ENCODE measurements around the gene SACM1L. TPM values are rescaled to one million over a fixed set of nuclear protein-coding genes. Genes with fewer than 3 reads are reported as not detected.

The SACM1L gene
- total and polyA plus RNA-seq, 7 experiments from 2014 or later, result 21.1 to 93.8 (median 69.6) TPM

DNA sequence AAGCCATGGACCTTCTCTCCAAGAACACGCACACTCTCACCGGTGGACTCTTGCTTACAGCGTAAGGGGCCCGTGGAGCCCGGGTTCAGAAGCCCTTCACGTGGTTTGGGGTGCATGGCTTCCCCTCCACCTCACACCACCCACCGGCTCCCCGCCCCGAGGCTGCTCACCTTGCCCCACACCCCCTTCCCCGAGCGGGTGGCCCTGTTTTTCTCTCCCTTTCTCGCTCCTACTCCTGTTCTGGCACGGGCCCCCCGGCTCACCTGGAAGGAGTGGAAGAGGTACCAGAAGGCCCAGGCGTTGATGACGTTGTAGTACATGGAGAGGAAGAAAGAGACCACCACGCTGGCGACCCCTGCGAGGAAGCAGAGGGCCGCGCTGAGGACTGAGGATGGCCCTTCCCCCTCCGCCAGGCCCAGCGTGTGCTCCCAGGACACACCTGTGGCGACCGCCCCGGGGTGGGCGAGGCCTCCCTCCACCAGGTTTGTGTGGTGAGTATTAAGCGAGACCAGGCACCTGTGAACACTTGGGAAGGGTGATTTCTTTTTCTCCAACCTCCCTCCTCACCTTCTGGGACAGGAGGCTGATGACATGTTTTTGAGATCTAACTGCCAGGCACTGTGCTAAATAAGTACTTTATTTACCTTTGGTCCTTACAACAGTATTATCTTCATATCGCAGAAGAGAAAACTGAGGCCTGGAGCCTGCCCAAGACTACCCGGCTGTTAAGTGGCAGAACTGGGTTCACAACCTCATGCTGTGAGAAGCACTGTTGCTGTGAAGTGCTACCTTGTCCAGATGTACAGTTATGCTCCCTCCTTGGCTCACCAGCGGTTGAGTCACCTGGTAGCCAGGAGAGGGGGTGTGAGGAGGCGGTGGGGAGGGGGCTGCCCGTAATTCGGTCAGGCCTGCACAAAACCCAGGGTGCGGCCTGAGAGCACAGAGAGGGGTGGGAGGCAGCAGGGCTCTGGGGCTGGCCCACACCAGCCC, 90.8 kb downstream of the SACM1L start:
- Mint-ChIP-seq H3K4me3 (no peak overlapping the region), H3K36me3 (no peaks in the 10 kb centered on the region), H3K27ac (no peak overlapping the region), H3K9me3 (peaks cover 0 to 13% (median 0%) of the 10 kb centered on the region in 11 donors), H3K27me3 (peaks cover 0 to 5% (median 0%) of the 10 kb centered on the region in 5 donors), H3K4me1 (no peaks in the 10 kb centered on the region)
- H3K9me3 ChIP-seq (ENCODE audit: control insufficient read depth in 2 of 3, low read length in 3 of 3), result no peaks in the 10 kb centered on the region
- ChIA-PET CTCF (no interaction called here), POLR2A (no interaction called here)
- intact Hi-C loops (cut with micrococcal nuclease), result no loop called here
- H3K4me3 ChIP-seq (ENCODE audit: low read length), result no peak overlapping the region
- H3K4me1 ChIP-seq (ENCODE audit: control insufficient read depth in 2 of 2, insufficient read depth in 2 of 2, low read length in 2 of 2), result no peaks in the 10 kb centered on the region
- H3K27me3 ChIP-seq (ENCODE audit: control insufficient read depth in 2 of 2, insufficient read depth in 2 of 2, low read length in 2 of 2), result no peaks in the 10 kb centered on the region
- ATAC-seq, result no peak
- DNase-seq, result no peak
- no peaks in the 10 kb centered on the region for H3K36me3 ChIP-seq (ENCODE audit: control insufficient read depth in 2 of 3, insufficient read depth in 3 of 3, low read length in 3 of 3)
- H3K27ac ChIP-seq (ENCODE audit: low read depth, low read length), result no peak overlapping the region

DNA sequence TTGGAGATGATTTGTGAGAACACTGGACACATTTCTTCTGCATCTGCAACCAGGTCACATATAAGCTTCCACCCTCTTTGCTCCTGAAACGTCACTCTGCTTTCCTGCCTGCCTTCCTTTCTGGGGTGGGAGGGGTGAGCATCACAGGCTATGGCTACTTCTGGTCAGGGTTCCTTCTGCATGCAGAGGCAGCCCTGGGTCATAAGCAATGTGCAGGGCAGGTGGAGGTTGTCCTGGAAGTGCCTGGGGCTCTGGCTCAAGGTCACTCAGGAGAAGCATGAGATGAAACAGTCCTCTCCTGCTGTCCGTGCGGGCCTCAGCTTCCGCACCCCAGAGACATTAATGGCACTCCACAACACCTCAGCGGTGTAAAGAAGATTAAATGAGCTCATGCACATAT, 92.1 kb downstream of the SACM1L start:
- intact Hi-C loops (cut with micrococcal nuclease), result no loop called here
- ChIA-PET CTCF (no interaction called here), POLR2A (no interaction called here)
- ATAC-seq, result no peak
- H3K4me3 Mint-ChIP-seq, result no peak overlapping the region
- Histone ChIP-seq H3K36me3 (ENCODE audit: control insufficient read depth in 2 of 3, insufficient read depth in 3 of 3, low read length in 3 of 3) (no peaks in the 10 kb centered on the region), H3K27me3 (ENCODE audit: control insufficient read depth in 2 of 2, insufficient read depth in 2 of 2, low read length in 2 of 2) (no peaks in the 10 kb centered on the region), H3K4me3 (ENCODE audit: low read length) (no peak overlapping the region), H3K9me3 (ENCODE audit: control insufficient read depth in 2 of 3, low read length in 3 of 3) (no peaks in the 10 kb centered on the region), H3K4me1 (ENCODE audit: control insufficient read depth in 2 of 2, insufficient read depth in 2 of 2, low read length in 2 of 2) (no peaks in the 10 kb centered on the region), H3K27ac (ENCODE audit: low read depth, low read length) (no peak overlapping the region)
- DNase-seq, result no peak
- H3K27ac Mint-ChIP-seq, result peak overlapping the region in 1 of 9 donors; percentile 15
- no peaks in the 10 kb centered on the region for H3K4me1 Mint-ChIP-seq
- H3K9me3 Mint-ChIP-seq, result peaks cover 0 to 20% (median 0%) of the 10 kb centered on the region in 11 donors
- no peaks in the 10 kb centered on the region for H3K36me3 Mint-ChIP-seq
- peaks cover 0 to 11% (median 0%) of the 10 kb centered on the region in 5 donors for H3K27me3 Mint-ChIP-seq

DNA sequence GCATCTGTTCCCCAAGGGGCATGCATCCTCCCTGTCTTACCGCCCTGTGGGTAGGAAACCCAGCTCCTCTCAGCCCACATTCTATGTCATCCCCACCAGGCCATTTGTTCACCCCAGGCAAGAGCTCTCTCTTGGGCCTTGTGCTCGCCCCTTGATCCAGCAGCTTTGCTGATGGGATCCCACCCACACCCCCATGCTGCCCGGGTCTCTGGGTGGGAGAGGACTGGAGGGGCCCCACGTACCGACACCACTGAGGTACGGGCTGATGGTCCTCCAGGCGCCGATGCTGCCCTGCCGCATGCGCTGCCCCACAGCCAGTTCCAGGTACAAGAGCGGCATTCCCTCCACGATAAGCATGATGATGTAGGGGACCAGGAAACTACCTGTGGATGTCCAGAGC, 92.6 kb downstream of the SACM1L start:
- intact Hi-C loops (cut with micrococcal nuclease), result no loop called here
- Mint-ChIP-seq H3K4me3 (no peak overlapping the region), H3K27me3 (peaks cover 0 to 15% (median 0%) of the 10 kb centered on the region in 5 donors), H3K9me3 (peaks cover 0 to 20% (median 0%) of the 10 kb centered on the region in 11 donors), H3K36me3 (no peaks in the 10 kb centered on the region), H3K27ac (no peak overlapping the region), H3K4me1 (no peaks in the 10 kb centered on the region)
- CTCF ChIA-PET, result interaction anchor here (0.5 kb wide), 1 partner anchor 82 kb away, joined by 3 read pairs; no protein-coding TSS in a partner anchor
- Histone ChIP-seq H3K9me3 (ENCODE audit: control insufficient read depth in 2 of 3, low read length in 3 of 3) (no peaks in the 10 kb centered on the region), H3K36me3 (ENCODE audit: control insufficient read depth in 2 of 3, insufficient read depth in 3 of 3, low read length in 3 of 3) (no peaks in the 10 kb centered on the region), H3K4me1 (ENCODE audit: control insufficient read depth in 2 of 2, insufficient read depth in 2 of 2, low read length in 2 of 2) (no peaks in the 10 kb centered on the region), H3K4me3 (ENCODE audit: low read length) (no peak overlapping the region), H3K27me3 (ENCODE audit: control insufficient read depth in 2 of 2, insufficient read depth in 2 of 2, low read length in 2 of 2) (no peaks in the 10 kb centered on the region), H3K27ac (ENCODE audit: low read depth, low read length) (no peak overlapping the region)
- no peak for DNase-seq
- POLR2A ChIA-PET, result no interaction called here
- ATAC-seq, result no peak

- ChIA-PET POLR2A (no interaction called here), CTCF (interaction anchor here (0.5 kb wide), 1 partner anchor 82 kb away, joined by 3 read pairs; no protein-coding TSS in a partner anchor)
- no peaks in the 10 kb centered on the region for H3K4me1 Mint-ChIP-seq
Measured at GRCh38 chr3:45782381-45782780, 93.2 kb downstream of the SACM1L start.

GRCh38 chr3:45783667-45784066, 94.5 kb downstream of the SACM1L start:
- intact Hi-C loops (cut with micrococcal nuclease), result no loop called here
- Mint-ChIP-seq H3K4me1 (no peaks in the 10 kb centered on the region), H3K36me3 (no peaks in the 10 kb centered on the region), H3K27me3 (peaks cover 0 to 24% (median 0%) of the 10 kb centered on the region in 5 donors), H3K27ac (no peak overlapping the region), H3K4me3 (no peak overlapping the region), H3K9me3 (peaks cover 0 to 22% (median 1%) of the 10 kb centered on the region in 11 donors)
- Histone ChIP-seq H3K4me3 (ENCODE audit: low read length) (no peak overlapping the region), H3K4me1 (ENCODE audit: control insufficient read depth in 2 of 2, insufficient read depth in 2 of 2, low read length in 2 of 2) (no peaks in the 10 kb centered on the region), H3K9me3 (ENCODE audit: control insufficient read depth in 2 of 3, low read length in 3 of 3) (no peaks in the 10 kb centered on the region), H3K27me3 (ENCODE audit: control insufficient read depth in 2 of 2, insufficient read depth in 2 of 2, low read length in 2 of 2) (no peaks in the 10 kb centered on the region), H3K36me3 (ENCODE audit: control insufficient read depth in 2 of 3, insufficient read depth in 3 of 3, low read length in 3 of 3) (no peaks in the 10 kb centered on the region), H3K27ac (ENCODE audit: low read depth, low read length) (no peak overlapping the region)
- DNase-seq (no peak), ATAC-seq (no peak)
- CTCF ChIA-PET, result interaction anchor here (0.6 kb wide), 1 partner anchor 29 kb away, joined by 4 read pairs; no protein-coding TSS in a partner anchor
- POLR2A ChIA-PET, result no interaction called here

More at GRCh38 chr3:45782381-45782780, 93.2 kb downstream of the SACM1L start:
- intact Hi-C loops (cut with micrococcal nuclease), result no loop called here
- Histone ChIP-seq H3K27me3 (ENCODE audit: control insufficient read depth in 2 of 2, insufficient read depth in 2 of 2, low read length in 2 of 2) (no peaks in the 10 kb centered on the region), H3K27ac (ENCODE audit: low read depth, low read length) (no peak overlapping the region), H3K4me1 (ENCODE audit: control insufficient read depth in 2 of 2, insufficient read depth in 2 of 2, low read length in 2 of 2) (no peaks in the 10 kb centered on the region), H3K4me3 (ENCODE audit: low read length) (no peak overlapping the region), H3K36me3 (ENCODE audit: control insufficient read depth in 2 of 3, insufficient read depth in 3 of 3, low read length in 3 of 3) (no peaks in the 10 kb centered on the region), H3K9me3 (ENCODE audit: control insufficient read depth in 2 of 3, low read length in 3 of 3) (no peaks in the 10 kb centered on the region)
- no peak for ATAC-seq
- H3K4me3 Mint-ChIP-seq, result no peak overlapping the region
- no peak for DNase-seq
- H3K9me3 Mint-ChIP-seq, result peaks cover 0 to 20% (median 0%) of the 10 kb centered on the region in 11 donors
- H3K36me3 Mint-ChIP-seq, result no peaks in the 10 kb centered on the region
- H3K27me3 Mint-ChIP-seq, result peaks cover 0 to 20% (median 0%) of the 10 kb centered on the region in 5 donors
- no peak overlapping the region for H3K27ac Mint-ChIP-seq

DNA sequence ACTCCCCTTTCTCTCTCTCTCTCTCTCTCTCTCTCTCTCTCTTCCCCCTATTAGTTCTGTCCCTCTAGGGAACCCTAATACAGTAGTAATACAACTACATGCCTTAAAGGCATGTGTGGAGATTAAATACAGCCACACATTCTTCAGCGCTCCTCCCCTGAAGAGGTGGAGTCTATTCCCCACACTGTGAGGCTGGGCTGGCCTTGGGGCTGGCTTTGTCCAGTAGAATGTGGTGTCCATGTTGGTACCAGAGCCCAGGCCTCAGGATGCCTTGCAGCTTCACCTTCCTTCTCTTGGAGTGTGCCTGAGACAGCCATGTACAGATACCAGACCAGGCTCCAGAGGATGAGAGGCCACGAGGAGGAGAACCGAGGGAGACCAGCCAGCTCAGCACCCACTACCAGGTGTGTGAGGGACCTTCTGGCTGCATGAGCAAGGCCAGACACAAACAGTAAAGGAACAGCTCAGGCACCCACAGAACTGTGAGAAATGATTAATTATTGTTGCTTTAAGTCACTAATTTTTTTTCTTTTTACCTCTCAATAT, 96.5 kb downstream of the SACM1L start:
- no peak for ATAC-seq

More for the DNA sequence above, 96.5 kb downstream of the SACM1L start:
- DNase-seq, result no peak
- Mint-ChIP-seq H3K4me1 (no peaks in the 10 kb centered on the region), H3K36me3 (peaks cover 0 to 10% (median 1%) of the 10 kb centered on the region in 5 donors), H3K27me3 (peaks cover 0 to 40% (median 3%) of the 10 kb centered on the region in 5 donors), H3K4me3 (no peak overlapping the region), H3K27ac (no peak overlapping the region), H3K9me3 (peaks cover 0 to 42% (median 14%) of the 10 kb centered on the region in 11 donors)
- ChIA-PET POLR2A (interaction anchor here (0.6 kb wide), 1 partner anchor 302 kb away, joined by 3 read pairs; no protein-coding TSS in a partner anchor), CTCF (no interaction called here)
- no peaks in the 10 kb centered on the region for H3K36me3 ChIP-seq (ENCODE audit: control insufficient read depth in 2 of 3, insufficient read depth in 3 of 3, low read length in 3 of 3)
- no peak overlapping the region for H3K4me3 ChIP-seq (ENCODE audit: low read length)
- intact Hi-C loops (cut with micrococcal nuclease), result no loop called here
- no peaks in the 10 kb centered on the region for H3K9me3 ChIP-seq (ENCODE audit: control insufficient read depth in 2 of 3, low read length in 3 of 3)
- H3K4me1 ChIP-seq (ENCODE audit: control insufficient read depth in 2 of 2, insufficient read depth in 2 of 2, low read length in 2 of 2), result no peaks in the 10 kb centered on the region
- H3K27ac ChIP-seq (ENCODE audit: low read depth, low read length), result no peak overlapping the region
- no peaks in the 10 kb centered on the region for H3K27me3 ChIP-seq (ENCODE audit: control insufficient read depth in 2 of 2, insufficient read depth in 2 of 2, low read length in 2 of 2)
